ENCODE results near the gene STBD1.

Gene STBD1

GRCh38 chr4:76300012-76300411, 6.5 kb upstream of the STBD1 start:
- no peak overlapping the region for H2AFZ ChIP-seq (ENCODE audit: low read length)
- H3F3A ChIP-seq (ENCODE audit: insufficient read depth, low read length) = peaks cover 21% of the 10 kb centered on the region
- H3K79me2 ChIP-seq (ENCODE audit: low read length) = peaks cover 16% of the 10 kb centered on the region
- H3K4me3 ChIP-seq (ENCODE audit: low read length) = no peak overlapping the region
- H3K4me1 ChIP-seq (ENCODE audit: low read length) = peaks cover 53% of the 10 kb centered on the region
- H3K4me2 ChIP-seq (ENCODE audit: low read depth, low read length) = no peak overlapping the region
- TF ChIP-seq EZH2 (optimal IDR thresholded peaks at IDR 0.05; ENCODE audit: low read depth, low read length) = no peak
- TF ChIP-seq CTCF (IDR thresholded peaks at IDR 0.05; ENCODE audit: low read length) = no peak
- TF ChIP-seq EZH2phosphoT487 (IDR thresholded peaks at IDR 0.05; ENCODE audit: low read length) = no peak
- no peaks in the 10 kb centered on the region for H4K20me1 ChIP-seq (ENCODE audit: insufficient read depth, low read length)
- H3K27ac ChIP-seq (ENCODE audit: low read length) = no peak overlapping the region; the same call in 1 of the 2 replicates
- no peak for DNase-seq
- no peak overlapping the region for H3K9ac ChIP-seq (ENCODE audit: low read length)
- no peaks in the 10 kb centered on the region for H3K9me3 ChIP-seq (replicated peaks; ENCODE audit: insufficient read depth, low read length)
- H3K27me3 ChIP-seq (replicated peaks; ENCODE audit: insufficient read depth, low read length) = no peaks in the 10 kb centered on the region
- no peaks in the 10 kb centered on the region for H3K9me2 ChIP-seq (replicated peaks; ENCODE audit: insufficient read depth, low read length)
- no peaks in the 10 kb centered on the region for H3K36me3 ChIP-seq (replicated peaks; ENCODE audit: insufficient read depth, low read length)

- Histone ChIP-seq H3K9ac (ENCODE audit: low read length) (peak overlapping the region; percentile 38; the same call in 1 of the 2 replicates), H3K4me1 (ENCODE audit: low read length) (peaks cover 58% of the 10 kb centered on the region)
Measured at GRCh38 chr4:76301068-76301774, 5.3 kb upstream of the STBD1 start.

GRCh38 chr4:76301775-76302162, 4.8 kb upstream of the STBD1 start:
- Histone ChIP-seq H3K36me3 (replicated peaks; ENCODE audit: insufficient read depth, low read length) (no peaks in the 10 kb centered on the region), H3K79me2 (ENCODE audit: low read length) (peaks cover 34% of the 10 kb centered on the region), H3K4me1 (ENCODE audit: low read length) (peaks cover 58% of the 10 kb centered on the region), H3K9me2 (replicated peaks; ENCODE audit: insufficient read depth, low read length) (no peaks in the 10 kb centered on the region), H3K9me3 (replicated peaks; ENCODE audit: insufficient read depth, low read length) (no peaks in the 10 kb centered on the region), H3K4me3 (ENCODE audit: low read length) (no peak overlapping the region), H3F3A (ENCODE audit: insufficient read depth, low read length) (peaks cover 34% of the 10 kb centered on the region), H3K4me2 (ENCODE audit: low read depth, low read length) (peak overlapping the region; percentile 60), H3K9ac (ENCODE audit: low read length) (peak overlapping the region; percentile 27; the same call in 1 of the 2 replicates), H3K27me3 (replicated peaks; ENCODE audit: insufficient read depth, low read length) (no peaks in the 10 kb centered on the region), H4K20me1 (ENCODE audit: insufficient read depth, low read length) (no peaks in the 10 kb centered on the region), H3K27ac (ENCODE audit: low read length) (peak overlapping the region; percentile 88), H2AFZ (ENCODE audit: low read length) (no peak overlapping the region)
- no peak for TF ChIP-seq EZH2phosphoT487 (IDR thresholded peaks at IDR 0.05; ENCODE audit: low read length)
- no peak for TF ChIP-seq EZH2 (optimal IDR thresholded peaks at IDR 0.05; ENCODE audit: low read depth, low read length)
- no peak for TF ChIP-seq CTCF (IDR thresholded peaks at IDR 0.05; ENCODE audit: low read length)
- DNase-seq = no peak

More at GRCh38 chr4:76301068-76301774, 5.3 kb upstream of the STBD1 start:
- Histone ChIP-seq H3K79me2 (ENCODE audit: low read length) (peaks cover 28% of the 10 kb centered on the region), H3K4me3 (ENCODE audit: low read length) (no peak overlapping the region), H3F3A (ENCODE audit: insufficient read depth, low read length) (peaks cover 33% of the 10 kb centered on the region), H3K27ac (ENCODE audit: low read length) (peak overlapping the region; percentile 88), H3K36me3 (replicated peaks; ENCODE audit: insufficient read depth, low read length) (no peaks in the 10 kb centered on the region), H3K9me2 (replicated peaks; ENCODE audit: insufficient read depth, low read length) (no peaks in the 10 kb centered on the region), H2AFZ (ENCODE audit: low read length) (no peak overlapping the region), H4K20me1 (ENCODE audit: insufficient read depth, low read length) (no peaks in the 10 kb centered on the region), H3K4me2 (ENCODE audit: low read depth, low read length) (peak overlapping the region; percentile 53), H3K9me3 (replicated peaks; ENCODE audit: insufficient read depth, low read length) (no peaks in the 10 kb centered on the region), H3K27me3 (replicated peaks; ENCODE audit: insufficient read depth, low read length) (no peaks in the 10 kb centered on the region)
- TF ChIP-seq CTCF (IDR thresholded peaks at IDR 0.05; ENCODE audit: low read length) = no peak
- no peak for TF ChIP-seq EZH2phosphoT487 (IDR thresholded peaks at IDR 0.05; ENCODE audit: low read length)
- TF ChIP-seq EZH2 (optimal IDR thresholded peaks at IDR 0.05; ENCODE audit: low read depth, low read length) = no peak
- DNase-seq = peak; percentile 98
